Liver (tissue), 2 donors: ENCODE measurements around the gene KCNG1.

Experiments used
- MAX ChIP-seq: IDR thresholded peaks from 2 replicates; pipeline ENCODE4 v1.6.1; 2016; ENCODE audit warnings: antibody characterized with exemption
- TF ChIP-seq, protein P1 (sequence below): fragments of 150-350 bp; IDR thresholded peaks from 2 replicates; pipeline ENCODE4 v1.5.1; 2017; ENCODE audit warnings: improper control_type of control experiment, low read depth, low read length; ENCODE audit not compliant: missing input control
- TF ChIP-seq, protein P2 (sequence below): IDR thresholded peaks from 2 replicates; pipeline ENCODE4 v1.6.1; 2016; ENCODE audit warnings: antibody characterized with exemption, mild to moderate bottlenecking
- donor health status: healthy.

- TF ChIP-seq, protein P1, sequence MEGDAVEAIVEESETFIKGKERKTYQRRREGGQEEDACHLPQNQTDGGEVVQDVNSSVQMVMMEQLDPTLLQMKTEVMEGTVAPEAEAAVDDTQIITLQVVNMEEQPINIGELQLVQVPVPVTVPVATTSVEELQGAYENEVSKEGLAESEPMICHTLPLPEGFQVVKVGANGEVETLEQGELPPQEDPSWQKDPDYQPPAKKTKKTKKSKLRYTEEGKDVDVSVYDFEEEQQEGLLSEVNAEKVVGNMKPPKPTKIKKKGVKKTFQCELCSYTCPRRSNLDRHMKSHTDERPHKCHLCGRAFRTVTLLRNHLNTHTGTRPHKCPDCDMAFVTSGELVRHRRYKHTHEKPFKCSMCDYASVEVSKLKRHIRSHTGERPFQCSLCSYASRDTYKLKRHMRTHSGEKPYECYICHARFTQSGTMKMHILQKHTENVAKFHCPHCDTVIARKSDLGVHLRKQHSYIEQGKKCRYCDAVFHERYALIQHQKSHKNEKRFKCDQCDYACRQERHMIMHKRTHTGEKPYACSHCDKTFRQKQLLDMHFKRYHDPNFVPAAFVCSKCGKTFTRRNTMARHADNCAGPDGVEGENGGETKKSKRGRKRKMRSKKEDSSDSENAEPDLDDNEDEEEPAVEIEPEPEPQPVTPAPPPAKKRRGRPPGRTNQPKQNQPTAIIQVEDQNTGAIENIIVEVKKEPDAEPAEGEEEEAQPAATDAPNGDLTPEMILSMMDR = no peak
- TF ChIP-seq, protein P2, sequence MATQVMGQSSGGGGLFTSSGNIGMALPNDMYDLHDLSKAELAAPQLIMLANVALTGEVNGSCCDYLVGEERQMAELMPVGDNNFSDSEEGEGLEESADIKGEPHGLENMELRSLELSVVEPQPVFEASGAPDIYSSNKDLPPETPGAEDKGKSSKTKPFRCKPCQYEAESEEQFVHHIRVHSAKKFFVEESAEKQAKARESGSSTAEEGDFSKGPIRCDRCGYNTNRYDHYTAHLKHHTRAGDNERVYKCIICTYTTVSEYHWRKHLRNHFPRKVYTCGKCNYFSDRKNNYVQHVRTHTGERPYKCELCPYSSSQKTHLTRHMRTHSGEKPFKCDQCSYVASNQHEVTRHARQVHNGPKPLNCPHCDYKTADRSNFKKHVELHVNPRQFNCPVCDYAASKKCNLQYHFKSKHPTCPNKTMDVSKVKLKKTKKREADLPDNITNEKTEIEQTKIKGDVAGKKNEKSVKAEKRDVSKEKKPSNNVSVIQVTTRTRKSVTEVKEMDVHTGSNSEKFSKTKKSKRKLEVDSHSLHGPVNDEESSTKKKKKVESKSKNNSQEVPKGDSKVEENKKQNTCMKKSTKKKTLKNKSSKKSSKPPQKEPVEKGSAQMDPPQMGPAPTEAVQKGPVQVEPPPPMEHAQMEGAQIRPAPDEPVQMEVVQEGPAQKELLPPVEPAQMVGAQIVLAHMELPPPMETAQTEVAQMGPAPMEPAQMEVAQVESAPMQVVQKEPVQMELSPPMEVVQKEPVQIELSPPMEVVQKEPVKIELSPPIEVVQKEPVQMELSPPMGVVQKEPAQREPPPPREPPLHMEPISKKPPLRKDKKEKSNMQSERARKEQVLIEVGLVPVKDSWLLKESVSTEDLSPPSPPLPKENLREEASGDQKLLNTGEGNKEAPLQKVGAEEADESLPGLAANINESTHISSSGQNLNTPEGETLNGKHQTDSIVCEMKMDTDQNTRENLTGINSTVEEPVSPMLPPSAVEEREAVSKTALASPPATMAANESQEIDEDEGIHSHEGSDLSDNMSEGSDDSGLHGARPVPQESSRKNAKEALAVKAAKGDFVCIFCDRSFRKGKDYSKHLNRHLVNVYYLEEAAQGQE = no peak
- no peak for TF ChIP-seq MAX
Measured at GRCh38 chr20:50969435-50969834, 53.5 kb downstream of the KCNG1 start.
